HG03571 (cell line): Measurements from ENCODE around the gene KLHL1.

ENCODE experiments used
- ATAC-seq: cut with Tn5 transposase; IDR thresholded peaks from one replicate; pipeline ENCODE4 v1.9.1; 2021; ENCODE audit not compliant: unreplicated experiment

The KLHL1 gene

GRCh38 chr13:69704311-69704710 lies 403.9 kb downstream of the KLHL1 start:
- ATAC-seq: no peak

- no peak for ATAC-seq
These were observed 417.3 kb downstream of the KLHL1 start for GRCh38 chr13:69690999-69691398.

- no peak for ATAC-seq
These were observed 424.1 kb downstream of the KLHL1 start for GRCh38 chr13:69683921-69684686.

- ATAC-seq: no peak
These were observed 426.5 kb downstream of the KLHL1 start for GRCh38 chr13:69681722-69682121.

GRCh38 chr13:69677343-69677742 lies 430.9 kb downstream of the KLHL1 start:
- no peak for ATAC-seq

- no peak for ATAC-seq
These were observed 432.0 kb downstream of the KLHL1 start for GRCh38 chr13:69676286-69676685.

GRCh38 chr13:69660155-69660554 lies 448.1 kb downstream of the KLHL1 start:
- ATAC-seq: no peak

- no peak for ATAC-seq
These were observed 450.6 kb downstream of the KLHL1 start for GRCh38 chr13:69657676-69658075.

GRCh38 chr13:69654392-69654791 lies 453.9 kb downstream of the KLHL1 start:
- ATAC-seq: no peak
